ENCODE data around the gene TIPRL.

GRCh38 chr1:168137515-168137821, 41.3 kb upstream of the TIPRL start:
- TF ChIP-seq NFIC (IDR thresholded peaks at IDR 0.05; ENCODE audit: borderline replicate concordance), result no peak
- TF ChIP-seq MXI1 (IDR thresholded peaks at IDR 0.05; ENCODE audit: low read depth, low read length), result no peak
- no peak for TF ChIP-seq YY1 (IDR thresholded peaks at IDR 0.05; ENCODE audit: low read depth)
- TF ChIP-seq, protein P1, sequence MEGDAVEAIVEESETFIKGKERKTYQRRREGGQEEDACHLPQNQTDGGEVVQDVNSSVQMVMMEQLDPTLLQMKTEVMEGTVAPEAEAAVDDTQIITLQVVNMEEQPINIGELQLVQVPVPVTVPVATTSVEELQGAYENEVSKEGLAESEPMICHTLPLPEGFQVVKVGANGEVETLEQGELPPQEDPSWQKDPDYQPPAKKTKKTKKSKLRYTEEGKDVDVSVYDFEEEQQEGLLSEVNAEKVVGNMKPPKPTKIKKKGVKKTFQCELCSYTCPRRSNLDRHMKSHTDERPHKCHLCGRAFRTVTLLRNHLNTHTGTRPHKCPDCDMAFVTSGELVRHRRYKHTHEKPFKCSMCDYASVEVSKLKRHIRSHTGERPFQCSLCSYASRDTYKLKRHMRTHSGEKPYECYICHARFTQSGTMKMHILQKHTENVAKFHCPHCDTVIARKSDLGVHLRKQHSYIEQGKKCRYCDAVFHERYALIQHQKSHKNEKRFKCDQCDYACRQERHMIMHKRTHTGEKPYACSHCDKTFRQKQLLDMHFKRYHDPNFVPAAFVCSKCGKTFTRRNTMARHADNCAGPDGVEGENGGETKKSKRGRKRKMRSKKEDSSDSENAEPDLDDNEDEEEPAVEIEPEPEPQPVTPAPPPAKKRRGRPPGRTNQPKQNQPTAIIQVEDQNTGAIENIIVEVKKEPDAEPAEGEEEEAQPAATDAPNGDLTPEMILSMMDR (IDR thresholded peaks at IDR 0.05), result no peak
